Measurements from ENCODE around the gene NLRP12.
"Not testable (repeated sequence)": the region's sequence is repeated elsewhere in the genome, so short reads cannot be mapped to it uniquely, and the experiment has no call there.

NLRP12 gene

GRCh38 chr19:53847555-53847954 lies 23.4 kb upstream of the NLRP12 start:
- H4K20me1 ChIP-seq, result no peaks in the 10 kb centered on the region
- H3K36me3 ChIP-seq, result no peaks in the 10 kb centered on the region
- H3K4me2 ChIP-seq, result peak overlapping the region in 8 of 11 experiments; percentile 19 to 90 (median 74); a peak in 14 of 22 replicates
- H3K4me1 ChIP-seq, result peaks cover 28 to 100% (median 93%) of the 10 kb centered on the region in 10 experiments
- peaks cover 0 to 6% (median 0%) of the 10 kb centered on the region in 11 experiments; a peak in 3 of 22 replicates for H3K9me3 ChIP-seq (replicated peaks in 1 of 11)
- H3K4me3 ChIP-seq, result no peak overlapping the region
- H3K9ac ChIP-seq, result peak overlapping the region in 7 of 11 experiments; percentile 10 to 75 (median 28); a peak in 5 of 22 replicates
- peak overlapping the region in 9 of 11 experiments; percentile 11 to 88 (median 84); a peak in 16 of 22 replicates for H3K27ac ChIP-seq
- H3K27me3 ChIP-seq, result no peaks in the 10 kb centered on the region
- no peak for TF ChIP-seq Cebpa-rat (IDR thresholded peaks at IDR 0.05)

GRCh38 chr19:53844849-53845246 lies 20.7 kb upstream of the NLRP12 start:
- Histone ChIP-seq H3K4me1 (peaks cover 22 to 99% (median 92%) of the 10 kb centered on the region in 10 experiments), H3K27ac (peak overlapping the region in 5 of 11 experiments; percentile 6 to 88 (median 77); a peak in 8 of 22 replicates), H4K20me1 (no peaks in the 10 kb centered on the region), H3K27me3 (no peaks in the 10 kb centered on the region), H3K4me3 (no peak overlapping the region), H3K9me3 (replicated peaks in 1 of 11) (peaks cover 0 to 6% (median 0%) of the 10 kb centered on the region in 11 experiments; a peak in 3 of 22 replicates), H3K4me2 (peak overlapping the region in 7 of 11 experiments; percentile 45 to 84 (median 66); a peak in 14 of 22 replicates), H3K36me3 (no peaks in the 10 kb centered on the region), H3K9ac (no peak overlapping the region; a peak in 1 of 22 replicates)
- TF ChIP-seq Cebpa-rat (IDR thresholded peaks at IDR 0.05), result peak in 8 of 11 experiments; percentile 27 to 75 (median 50); a peak in 7 of 22 replicates

- H3K9me3 ChIP-seq (replicated peaks in 1 of 11); H3K27me3 ChIP-seq; H3K36me3 ChIP-seq; H4K20me1 ChIP-seq; H3K4me3 ChIP-seq: not testable (repeated sequence)
- H3K27ac ChIP-seq, result peak overlapping the region in 10 of 11 experiments; percentile 67 to 88 (median 78); a peak in 20 of 22 replicates
- H3K9ac ChIP-seq, result peak overlapping the region in 10 of 11 experiments; percentile 44 to 74 (median 64); a peak in 18 of 22 replicates
- peak in 9 of 11 experiments; percentile 21 to 81 (median 60); a peak in 11 of 22 replicates for TF ChIP-seq Cebpa-rat (IDR thresholded peaks at IDR 0.05)
- H3K4me2 ChIP-seq, result peak overlapping the region in 10 of 11 experiments; percentile 42 to 84 (median 66); a peak in 19 of 22 replicates
- peaks cover 13 to 81% (median 67%) of the 10 kb centered on the region in 10 experiments for H3K4me1 ChIP-seq
Observed at GRCh38 chr19:53840914-53841313, 16.8 kb upstream of the NLRP12 start.

GRCh38 chr19:53840241-53840640 lies 16.1 kb upstream of the NLRP12 start:
- Histone ChIP-seq H3K27ac (peak overlapping the region in 10 of 11 experiments; percentile 67 to 88 (median 78); a peak in 19 of 22 replicates), H3K4me2 (peak overlapping the region in 10 of 11 experiments; percentile 42 to 84 (median 66); a peak in 18 of 22 replicates)
- H3K27me3 ChIP-seq, result not testable (repeated sequence)

GRCh38 chr19:53838446-53838845 lies 14.3 kb upstream of the NLRP12 start:
- not testable (repeated sequence) for H3K27me3 ChIP-seq; H3K9me3 ChIP-seq (replicated peaks in 1 of 11); H3K4me3 ChIP-seq; H4K20me1 ChIP-seq; H3K9ac ChIP-seq; H3K36me3 ChIP-seq
- H3K4me2 ChIP-seq, result peak overlapping the region in 5 of 11 experiments; percentile 13 to 66 (median 31); a peak in 4 of 22 replicates
- H3K27ac ChIP-seq, result peak overlapping the region in 4 of 11 experiments; percentile 24 to 88 (median 82); a peak in 7 of 22 replicates
- H3K4me1 ChIP-seq, result peaks cover 13 to 56% (median 43%) of the 10 kb centered on the region in 10 experiments

More at GRCh38 chr19:53840241-53840640, 16.1 kb upstream of the NLRP12 start:
- Histone ChIP-seq H3K4me1 (peaks cover 13 to 74% (median 61%) of the 10 kb centered on the region in 10 experiments), H3K9ac (peak overlapping the region in 7 of 11 experiments; percentile 58 to 74 (median 66); a peak in 12 of 22 replicates)
- H3K9me3 ChIP-seq (replicated peaks in 1 of 11); H3K36me3 ChIP-seq; H3K4me3 ChIP-seq; H4K20me1 ChIP-seq: not testable (repeated sequence)

- Histone ChIP-seq H3K27me3 (peaks cover 0 to 30% (median 15%) of the 10 kb centered on the region in 11 experiments; a peak in 15 of 22 replicates), H3K4me1 (peaks cover 23 to 54% (median 45%) of the 10 kb centered on the region in 10 experiments), H3K4me3 (peak overlapping the region in 2 of 10 experiments; percentile 56; a peak in 4 of 20 replicates), H3K27ac (peak overlapping the region in 7 of 11 experiments; percentile 22 to 73 (median 60); a peak in 12 of 22 replicates), H3K4me2 (peak overlapping the region in 7 of 11 experiments; percentile 50 to 72 (median 65); a peak in 14 of 22 replicates), H3K9ac (peak overlapping the region in 3 of 11 experiments; percentile 46 to 71 (median 59); a peak in 5 of 22 replicates)
- not testable (repeated sequence) for H4K20me1 ChIP-seq; H3K36me3 ChIP-seq; H3K9me3 ChIP-seq (replicated peaks in 1 of 11)
Observed at GRCh38 chr19:53832861-53833260, 8.7 kb upstream of the NLRP12 start.

GRCh38 chr19:53828531-53828930 lies 4.4 kb upstream of the NLRP12 start:
- H4K20me1 ChIP-seq, result no peaks in the 10 kb centered on the region
- H3K4me2 ChIP-seq, result peak overlapping the region; percentile 44 to 94 (median 87); a peak in 20 of 22 replicates
- H3K9ac ChIP-seq, result peak overlapping the region in 4 of 11 experiments; percentile 78 to 81 (median 80); a peak in 8 of 22 replicates
- no peak overlapping the region for H3K4me3 ChIP-seq
- no peak for TF ChIP-seq Cebpa-rat (IDR thresholded peaks at IDR 0.05)
- H3K36me3 ChIP-seq, result no peaks in the 10 kb centered on the region
- peaks cover 0 to 26% (median 15%) of the 10 kb centered on the region in 11 experiments; a peak in 15 of 22 replicates for H3K27me3 ChIP-seq
- H3K4me1 ChIP-seq, result peaks cover 40 to 91% (median 79%) of the 10 kb centered on the region in 10 experiments
- H3K27ac ChIP-seq, result peak overlapping the region; percentile 14 to 100 (median 98); a peak in 21 of 22 replicates
- H3K9me3 ChIP-seq (replicated peaks in 1 of 11), result no peaks in the 10 kb centered on the region; a peak in 1 of 22 replicates

- peaks cover 0 to 10% (median 4%) of the 10 kb centered on the region in 11 experiments; a peak in 9 of 22 replicates for H4K20me1 ChIP-seq
- H3K4me1 ChIP-seq, result peaks cover 40 to 88% (median 72%) of the 10 kb centered on the region in 10 experiments
- H3K27me3 ChIP-seq, result peaks cover 0 to 11% (median under 1%) of the 10 kb centered on the region in 11 experiments; a peak in 10 of 22 replicates
- peak overlapping the region in 7 of 11 experiments; percentile 2 to 94 (median 55); a peak in 15 of 22 replicates for H3K9ac ChIP-seq
- H3K36me3 ChIP-seq, result peaks cover 0 to 11% (median 8%) of the 10 kb centered on the region in 11 experiments; a peak in 14 of 22 replicates
- H3K4me3 ChIP-seq, result no peak overlapping the region
- H3K27ac ChIP-seq, result peak overlapping the region in 10 of 11 experiments; percentile 46 to 100 (median 98); a peak in 19 of 22 replicates
- peaks cover 0 to 6% (median 0%) of the 10 kb centered on the region in 11 experiments; a peak in 3 of 22 replicates for H3K9me3 ChIP-seq (replicated peaks in 1 of 11)
- peak overlapping the region in 9 of 11 experiments; percentile 23 to 94 (median 90); a peak in 17 of 22 replicates for H3K4me2 ChIP-seq
- no peak for TF ChIP-seq Cebpa-rat (IDR thresholded peaks at IDR 0.05)
Observed at GRCh38 chr19:53826876-53827275, 2.8 kb upstream of the NLRP12 start.
